ENCODE data around the gene PNRC1.

GRCh38 chr6:89084542-89084941 lies 4.0 kb downstream of the PNRC1 start:
- TF ChIP-seq GATA2 (IDR thresholded peaks at IDR 0.05; ENCODE audit: low read depth, low read length) (no peak), GATA3 (IDR thresholded peaks at IDR 0.05; ENCODE audit: low read depth, low read length) (no peak)

Measured in SH-SY5Y (cell line).